ENCODE measurements around the gene ADGRA3. TPM values are rescaled to one million over a fixed set of nuclear protein-coding genes. Genes with fewer than 3 reads are reported as not detected.
"Not testable (repeated sequence)": the region's sequence is repeated elsewhere in the genome, so short reads cannot be mapped to it uniquely, and the experiment has no call there.

ADGRA3 gene
- total RNA-seq, 1 donor from 2014 or later: 24.8 TPM

GRCh38 chr4:22478426-22478825 is 37.4 kb downstream of the ADGRA3 start:
- no peak for DNase-seq (ENCODE audit: low spot score)

GRCh38 chr4:22477813-22478182 is 38.1 kb downstream of the ADGRA3 start:
- no peak for DNase-seq (ENCODE audit: low spot score)

- no peak for DNase-seq (ENCODE audit: low spot score)
These were observed 38.6 kb downstream of the ADGRA3 start for GRCh38 chr4:22477136-22477812.

- DNase-seq (ENCODE audit: low spot score): no peak
These were observed 39.9 kb downstream of the ADGRA3 start for GRCh38 chr4:22476011-22476410.

- DNase-seq (ENCODE audit: low spot score): not testable (repeated sequence)
These were observed 40.6 kb downstream of the ADGRA3 start for GRCh38 chr4:22475311-22475646.

- DNase-seq (ENCODE audit: low spot score): no peak
These were observed 41.1 kb downstream of the ADGRA3 start for GRCh38 chr4:22474636-22475310.

- DNase-seq (ENCODE audit: low spot score): no peak
These were observed 42.6 kb downstream of the ADGRA3 start for GRCh38 chr4:22473268-22473667.

- DNase-seq (ENCODE audit: low spot score): no peak
These were observed 43.8 kb downstream of the ADGRA3 start for GRCh38 chr4:22471999-22472461.

- DNase-seq (ENCODE audit: low spot score): no peak
These were observed 44.4 kb downstream of the ADGRA3 start for GRCh38 chr4:22471419-22471818.

- DNase-seq (ENCODE audit: low spot score): no peak
These were observed 49.3 kb downstream of the ADGRA3 start for GRCh38 chr4:22466581-22466980.

GRCh38 chr4:22465996-22466395 is 49.9 kb downstream of the ADGRA3 start:
- DNase-seq (ENCODE audit: low spot score): no peak

- DNase-seq (ENCODE audit: low spot score): no peak
These were observed 50.5 kb downstream of the ADGRA3 start for GRCh38 chr4:22465349-22465748.

- no peak for DNase-seq (ENCODE audit: low spot score)
These were observed 52.7 kb downstream of the ADGRA3 start for GRCh38 chr4:22463179-22463578.

GRCh38 chr4:22462688-22463087 is 53.2 kb downstream of the ADGRA3 start:
- no peak for DNase-seq (ENCODE audit: low spot score)

GRCh38 chr4:22460266-22460665 is 55.6 kb downstream of the ADGRA3 start:
- DNase-seq (ENCODE audit: low spot score): no peak

- no peak for DNase-seq (ENCODE audit: low spot score)
These were observed 57.8 kb downstream of the ADGRA3 start for GRCh38 chr4:22458098-22458497.

GRCh38 chr4:22457348-22457747 is 58.5 kb downstream of the ADGRA3 start:
- no peak for DNase-seq (ENCODE audit: low spot score)

GRCh38 chr4:22456291-22456690 is 59.6 kb downstream of the ADGRA3 start:
- no peak for DNase-seq (ENCODE audit: low spot score)

GRCh38 chr4:22454955-22455354 is 60.9 kb downstream of the ADGRA3 start:
- no peak for DNase-seq (ENCODE audit: low spot score)

GRCh38 chr4:22454216-22454838 is 61.5 kb downstream of the ADGRA3 start:
- no peak for DNase-seq (ENCODE audit: low spot score)

GRCh38 chr4:22444813-22445212 is 71.1 kb downstream of the ADGRA3 start:
- DNase-seq (ENCODE audit: low spot score): no peak

- DNase-seq (ENCODE audit: low spot score): no peak
These were observed 72.9 kb downstream of the ADGRA3 start for GRCh38 chr4:22442956-22443355.

- no peak for DNase-seq (ENCODE audit: low spot score)
These were observed 74.9 kb downstream of the ADGRA3 start for GRCh38 chr4:22440999-22441398.
